Transverse colon (tissue), 4 donors: ENCODE measurements around the gene WDR64. TPM values are rescaled to one million over a fixed set of nuclear protein-coding genes. Genes with fewer than 3 reads are reported as not detected.

Experiments
- DNase-seq: peaks from one replicate; pipeline ENCODE4 v3.0.0-alpha.2; 2019
- H3K27ac ChIP-seq, 4 donors: fragments of 200-600 bp; sonication (generic); 2 replicates each; pipeline ENCODE4 v1.5.1; 2016 to 2018; ENCODE audit warnings: inconsistent platforms in 4 of 4
- H3K27me3 ChIP-seq: fragments of 200-600 bp; sonication (generic); 2 replicates; pipeline ENCODE4 v1.5.1; 2017; ENCODE audit warnings: inconsistent platforms
- H3K36me3 ChIP-seq, 4 donors: fragments of 200-600 bp; sonication (generic); 2 replicates each; pipeline ENCODE4 v1.5.1; 2017 to 2019; ENCODE audit warnings: inconsistent platforms in 4 of 4
- H3K4me1 ChIP-seq, 4 donors: fragments of 200-600 bp; sonication (generic); 2 replicates each; pipeline ENCODE4 v1.5.1; 2017 to 2020; ENCODE audit warnings: inconsistent platforms in 4 of 4
- H3K4me3 ChIP-seq, 4 donors: fragments of 200-600 bp; sonication (generic); 1 replicate in 1 of 4; 2 replicates in 3 of 4; pipeline versions ENCODE4 v1.5.1 to v1.6.1; 2017 to 2019; ENCODE audit warnings: inconsistent platforms in 4 of 4
- H3K9me3 ChIP-seq, 2 donors: fragments of 200-600 bp; sonication (generic); 2 replicates each; pipeline ENCODE4 v1.5.1; 2017 to 2019; ENCODE audit warnings: inconsistent platforms in 2 of 2
- EP300 ChIP-seq: sonication (generic); formaldehyde crosslinking; IDR thresholded peaks from one replicate; pipeline ENCODE4 v1.6.1; 2017; ENCODE audit warnings: antibody characterized with exemption, low read depth
- POLR2A ChIP-seq: fragments of 450-650 bp; IDR thresholded peaks from one replicate; pipeline ENCODE4 v1.6.1; 2016; ENCODE audit warnings: antibody characterized with exemption, mild to moderate bottlenecking, moderate library complexity
- POLR2AphosphoS5 ChIP-seq, 3 donors: sonication (generic); formaldehyde crosslinking; IDR thresholded peaks; one replicate each; pipeline ENCODE4 v1.6.1; 2016; ENCODE audit warnings: antibody characterized with exemption in 3 of 3
- WGBS, 2 donors: methylation state at CpG; one replicate each; pipeline ENCODE4 v1.1.5; 2018; ENCODE audit warnings: low coverage in 1 of 2; 5-methylcytosine and 5-hydroxymethylcytosine counted together
- in situ Hi-C, 4 donors: fragments of 200-750 bp; cut with MboI; loops; one replicate each; pipeline versions ENCODE4 v1.15.0 to v1.15.1; 2017; ENCODE audit warnings: low sequenced_read_pairs in 3 of 4, low pct_ligation_motif_present in 1 of 4, low pct_unique_long_range_greater_than_20kb in 1 of 4
- intact Hi-C: fragments of 100-400 bp; cut with DNase I; formaldehyde crosslinking; loops from one replicate; pipeline ENCODE4 v1.15.1; 2023; ENCODE audit warnings: low total_unique reads
- total RNA-seq, 4 donors: library from RNA; depleted of rRNA; stranded (reverse); fragments of >200 nt; gene quantifications; one replicate each; pipeline ENCODE4 v1.1.0, GENCODE V29; 2016
- TF ChIP-seq, protein P1 (sequence below), 5 experiments: fragments of 200-600 bp in 3 of 5; fragments of 450-650 bp in 2 of 5; sonication (generic) in 3 of 5; IDR thresholded peaks; 1 replicate in 2 of 5; 2 replicates in 3 of 5; pipeline ENCODE4 v1.5.1; 2016 to 2017; ENCODE audit warnings: antibody characterized with exemption in 5 of 5, inconsistent platforms in 3 of 5, mild to moderate bottlenecking in 2 of 5, moderate library complexity in 1 of 5

Gene WDR64
- total RNA-seq, 4 donors from 2014 or later, result not detected

GRCh38 chr1:241631674-241632073 is 20.4 kb upstream of the WDR64 start:
- no peak overlapping the region for H3K27ac ChIP-seq
- H3K4me1 ChIP-seq, result peaks cover 0 to 24% (median 9%) of the 10 kb centered on the region in 4 donors
- WGBS, 2 donors, result 75 to 86% methylated on average over 2 to 5 of the region's 5 CpGs
- in situ Hi-C loops, result loop anchor here in 2 of 4 donors (10.0 to 25.0 kb wide), 2 partner anchors 94 to 97 kb away; partner anchors contain the start of gene KMO (in 2 of the 2)
- no peaks in the 10 kb centered on the region for H3K27me3 ChIP-seq
- TF ChIP-seq, protein P1, sequence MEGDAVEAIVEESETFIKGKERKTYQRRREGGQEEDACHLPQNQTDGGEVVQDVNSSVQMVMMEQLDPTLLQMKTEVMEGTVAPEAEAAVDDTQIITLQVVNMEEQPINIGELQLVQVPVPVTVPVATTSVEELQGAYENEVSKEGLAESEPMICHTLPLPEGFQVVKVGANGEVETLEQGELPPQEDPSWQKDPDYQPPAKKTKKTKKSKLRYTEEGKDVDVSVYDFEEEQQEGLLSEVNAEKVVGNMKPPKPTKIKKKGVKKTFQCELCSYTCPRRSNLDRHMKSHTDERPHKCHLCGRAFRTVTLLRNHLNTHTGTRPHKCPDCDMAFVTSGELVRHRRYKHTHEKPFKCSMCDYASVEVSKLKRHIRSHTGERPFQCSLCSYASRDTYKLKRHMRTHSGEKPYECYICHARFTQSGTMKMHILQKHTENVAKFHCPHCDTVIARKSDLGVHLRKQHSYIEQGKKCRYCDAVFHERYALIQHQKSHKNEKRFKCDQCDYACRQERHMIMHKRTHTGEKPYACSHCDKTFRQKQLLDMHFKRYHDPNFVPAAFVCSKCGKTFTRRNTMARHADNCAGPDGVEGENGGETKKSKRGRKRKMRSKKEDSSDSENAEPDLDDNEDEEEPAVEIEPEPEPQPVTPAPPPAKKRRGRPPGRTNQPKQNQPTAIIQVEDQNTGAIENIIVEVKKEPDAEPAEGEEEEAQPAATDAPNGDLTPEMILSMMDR (IDR thresholded peaks at IDR 0.05), result no peak
- TF ChIP-seq POLR2A (no peak), POLR2AphosphoS5 (IDR thresholded peaks at IDR 0.05) (no peak), EP300 (no peak)
- intact Hi-C loops, result no loop called here
- no peaks in the 10 kb centered on the region for H3K9me3 ChIP-seq
- peaks cover 0 to 9% (median 0%) of the 10 kb centered on the region in 4 donors for H3K36me3 ChIP-seq
- no peak for DNase-seq
- H3K4me3 ChIP-seq, result no peak overlapping the region

- WGBS, 2 donors, result 87 to 90% methylated on average over 3 of the region's 3 CpGs
- H3K36me3 ChIP-seq, result peaks cover 0 to 9% (median 0%) of the 10 kb centered on the region in 4 donors
- no peak overlapping the region for H3K27ac ChIP-seq
- H3K4me1 ChIP-seq, result peaks cover 0 to 20% (median 6%) of the 10 kb centered on the region in 4 donors
- H3K27me3 ChIP-seq, result no peaks in the 10 kb centered on the region
- H3K4me3 ChIP-seq, result no peak overlapping the region
- no peak for DNase-seq
- H3K9me3 ChIP-seq, result no peaks in the 10 kb centered on the region
- intact Hi-C loops (no loop called here), in situ Hi-C loops (loop anchor here in 2 of 4 donors (10.0 to 25.0 kb wide), 2 partner anchors 96 to 98 kb away; partner anchors contain the start of gene KMO (in 2 of the 2))
- TF ChIP-seq EP300, result no peak
- TF ChIP-seq, protein P1 (IDR thresholded peaks at IDR 0.05), result no peak
- TF ChIP-seq POLR2A, result no peak
- TF ChIP-seq POLR2AphosphoS5 (IDR thresholded peaks at IDR 0.05), result no peak
Measured at GRCh38 chr1:241632987-241633386, 19.1 kb upstream of the WDR64 start.

DNA sequence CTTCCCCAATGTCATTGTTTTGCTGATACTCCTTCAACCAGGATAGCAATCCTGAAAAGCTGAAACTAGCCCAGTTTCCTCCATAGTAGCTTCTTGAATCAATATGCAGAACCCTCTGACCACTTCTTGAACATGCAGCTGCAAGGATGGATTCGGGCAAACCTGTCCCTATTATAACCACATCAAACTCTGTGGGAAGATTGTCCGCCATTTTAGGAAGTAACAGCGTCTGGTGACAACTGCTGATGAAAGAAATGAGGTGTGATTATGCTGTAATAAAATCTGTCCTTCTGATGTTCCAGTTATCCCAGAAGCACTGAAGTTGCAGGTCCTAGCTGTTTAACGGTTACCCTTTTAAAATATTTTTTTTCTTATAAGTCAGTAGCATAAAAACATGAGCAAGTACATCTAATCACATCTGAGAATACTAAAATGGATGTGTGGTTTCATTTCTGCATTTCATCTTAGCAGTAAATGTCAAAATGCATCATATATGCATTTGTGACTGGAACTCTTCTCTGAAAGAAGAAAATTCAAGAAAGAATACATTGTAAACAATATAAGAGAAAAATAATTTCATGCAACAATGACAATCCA is 16.4 kb upstream of the WDR64 start:
- H3K27ac ChIP-seq, result no peak overlapping the region
- TF ChIP-seq POLR2A, result no peak
- TF ChIP-seq, protein P1 (IDR thresholded peaks at IDR 0.05), result no peak
- TF ChIP-seq POLR2AphosphoS5 (IDR thresholded peaks at IDR 0.05), result no peak
- TF ChIP-seq EP300, result no peak
- in situ Hi-C loops, result loop anchor here in 2 of 4 donors (10.0 to 25.0 kb wide), 2 partner anchors 98 to 101 kb away; partner anchors contain the start of gene KMO (in 2 of the 2)
- peaks cover 0 to 25% (median 16%) of the 10 kb centered on the region in 4 donors for H3K4me1 ChIP-seq
- H3K4me3 ChIP-seq, result no peak overlapping the region
- no peak for DNase-seq
- H3K27me3 ChIP-seq, result no peaks in the 10 kb centered on the region
- intact Hi-C loops, result no loop called here
- H3K9me3 ChIP-seq, result no peaks in the 10 kb centered on the region
- peaks cover 0 to 5% (median 0%) of the 10 kb centered on the region in 4 donors for H3K36me3 ChIP-seq
- 68 to 100% methylated on average over 1 to 4 of the region's 4 CpGs for WGBS, 2 donors

DNA sequence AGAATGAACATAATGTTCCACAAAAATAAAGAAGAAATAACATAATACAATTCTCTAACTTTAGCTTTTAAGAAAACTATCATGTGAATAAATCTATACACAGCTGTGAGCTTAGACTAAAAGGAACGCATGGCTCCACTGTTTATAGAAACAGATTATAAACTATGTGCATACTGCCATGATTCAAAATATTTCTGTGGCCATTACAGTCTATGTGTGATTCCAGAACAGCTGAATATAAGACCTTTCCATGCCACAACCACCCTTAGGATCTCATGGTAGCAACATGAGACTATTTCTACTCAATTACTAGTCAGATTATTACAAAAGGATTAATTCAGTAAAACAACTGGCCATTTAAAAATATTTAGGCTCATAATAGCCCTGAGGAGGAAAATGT is 15.8 kb upstream of the WDR64 start:
- in situ Hi-C loops (loop anchor here in 2 of 4 donors (10.0 to 25.0 kb wide), 2 partner anchors 99 to 101 kb away; partner anchors contain the start of gene KMO (in 2 of the 2)), intact Hi-C loops (no loop called here)
- no peak for DNase-seq
- H3K9me3 ChIP-seq, result no peaks in the 10 kb centered on the region
- 64 to 85% methylated on average over 1 of the region's 1 CpG for WGBS, 2 donors
- H3K36me3 ChIP-seq, result peaks cover 0 to 5% (median 0%) of the 10 kb centered on the region in 4 donors
- no peaks in the 10 kb centered on the region for H3K27me3 ChIP-seq
- H3K4me1 ChIP-seq, result peaks cover 0 to 28% (median 19%) of the 10 kb centered on the region in 4 donors
- no peak overlapping the region for H3K4me3 ChIP-seq
- H3K27ac ChIP-seq, result no peak overlapping the region
- no peak for TF ChIP-seq POLR2AphosphoS5 (IDR thresholded peaks at IDR 0.05)
